C4-2B (cell line): ENCODE data around the gene PSTPIP2.

Experiments
- H3K27ac ChIP-seq: fragments of 450-650 bp; 2 replicates; pipeline ENCODE4 v1.5.1; 2017
- ZFX ChIP-seq: fragments of 450-650 bp; IDR thresholded peaks from 2 replicates; pipeline ENCODE4 v1.6.1; 2017
- TF ChIP-seq, protein P1 (sequence below): fragments of 450-650 bp; conservative IDR thresholded peaks from 2 replicates; pipeline ENCODE4 v1.5.1; 2017; ENCODE audit warnings: mild to moderate bottlenecking

PSTPIP2 gene

DNA sequence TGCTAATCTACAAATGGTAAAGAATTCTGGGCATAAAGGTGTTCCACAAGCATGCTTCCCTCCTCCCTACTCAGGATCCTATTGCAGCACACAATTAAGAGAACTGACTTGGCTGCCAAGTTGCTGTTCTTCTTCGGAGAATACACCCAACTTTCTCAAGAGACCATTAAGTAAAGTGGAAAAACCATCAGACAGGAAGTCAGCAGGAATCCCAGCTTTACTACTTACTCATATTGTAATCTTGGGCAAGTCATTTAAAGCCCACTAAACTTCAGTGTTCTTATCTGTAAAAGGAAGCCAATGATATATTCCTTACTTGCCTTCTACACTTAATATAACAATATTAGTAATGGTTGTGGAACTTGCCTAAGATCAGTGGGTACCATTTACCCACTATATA, 37.8 kb downstream of the PSTPIP2 start:
- TF ChIP-seq, protein P1, sequence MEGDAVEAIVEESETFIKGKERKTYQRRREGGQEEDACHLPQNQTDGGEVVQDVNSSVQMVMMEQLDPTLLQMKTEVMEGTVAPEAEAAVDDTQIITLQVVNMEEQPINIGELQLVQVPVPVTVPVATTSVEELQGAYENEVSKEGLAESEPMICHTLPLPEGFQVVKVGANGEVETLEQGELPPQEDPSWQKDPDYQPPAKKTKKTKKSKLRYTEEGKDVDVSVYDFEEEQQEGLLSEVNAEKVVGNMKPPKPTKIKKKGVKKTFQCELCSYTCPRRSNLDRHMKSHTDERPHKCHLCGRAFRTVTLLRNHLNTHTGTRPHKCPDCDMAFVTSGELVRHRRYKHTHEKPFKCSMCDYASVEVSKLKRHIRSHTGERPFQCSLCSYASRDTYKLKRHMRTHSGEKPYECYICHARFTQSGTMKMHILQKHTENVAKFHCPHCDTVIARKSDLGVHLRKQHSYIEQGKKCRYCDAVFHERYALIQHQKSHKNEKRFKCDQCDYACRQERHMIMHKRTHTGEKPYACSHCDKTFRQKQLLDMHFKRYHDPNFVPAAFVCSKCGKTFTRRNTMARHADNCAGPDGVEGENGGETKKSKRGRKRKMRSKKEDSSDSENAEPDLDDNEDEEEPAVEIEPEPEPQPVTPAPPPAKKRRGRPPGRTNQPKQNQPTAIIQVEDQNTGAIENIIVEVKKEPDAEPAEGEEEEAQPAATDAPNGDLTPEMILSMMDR = no peak
- TF ChIP-seq ZFX = no peak
- no peak overlapping the region for H3K27ac ChIP-seq

DNA sequence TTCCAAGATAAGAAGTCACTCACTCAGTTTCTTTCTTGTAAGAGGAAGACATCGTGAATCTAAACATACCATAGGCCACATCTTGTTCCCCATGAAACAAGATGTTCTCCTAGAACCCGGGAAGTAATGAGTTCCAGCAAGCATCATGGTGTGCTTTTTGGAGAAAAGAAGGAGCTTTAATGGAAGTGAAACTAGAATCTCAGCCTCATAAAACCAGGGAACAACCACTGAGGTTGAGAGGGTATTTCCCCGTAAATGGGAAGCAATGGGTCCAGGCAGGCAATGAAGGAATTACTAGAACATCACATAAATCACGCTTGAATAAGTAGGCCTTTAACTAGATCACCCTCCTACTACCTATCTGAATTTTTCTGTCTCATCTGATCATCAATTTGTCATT, 40.3 kb downstream of the PSTPIP2 start:
- no peak overlapping the region for H3K27ac ChIP-seq
- no peak for TF ChIP-seq ZFX
- TF ChIP-seq, protein P1 = no peak

DNA sequence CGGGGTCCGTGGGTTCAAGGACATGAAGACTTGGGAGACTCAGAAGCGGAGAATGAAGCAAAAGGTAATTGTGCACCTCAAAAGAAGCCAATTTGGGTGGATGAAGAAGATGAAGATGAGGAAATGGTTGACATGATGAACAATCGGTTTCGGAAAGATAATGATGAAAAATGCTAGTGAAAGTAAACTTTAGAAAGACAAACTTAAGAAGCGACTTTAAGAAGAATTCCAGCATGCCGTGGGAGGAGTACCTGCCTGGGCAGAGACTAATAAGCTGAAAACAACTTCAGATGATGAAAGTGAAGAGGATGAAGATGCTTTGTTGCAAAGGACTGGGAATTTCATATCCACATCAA, 43.5 kb downstream of the PSTPIP2 start:
- H3K27ac ChIP-seq = no peak overlapping the region
- TF ChIP-seq, protein P1 = no peak
- no peak for TF ChIP-seq ZFX

DNA sequence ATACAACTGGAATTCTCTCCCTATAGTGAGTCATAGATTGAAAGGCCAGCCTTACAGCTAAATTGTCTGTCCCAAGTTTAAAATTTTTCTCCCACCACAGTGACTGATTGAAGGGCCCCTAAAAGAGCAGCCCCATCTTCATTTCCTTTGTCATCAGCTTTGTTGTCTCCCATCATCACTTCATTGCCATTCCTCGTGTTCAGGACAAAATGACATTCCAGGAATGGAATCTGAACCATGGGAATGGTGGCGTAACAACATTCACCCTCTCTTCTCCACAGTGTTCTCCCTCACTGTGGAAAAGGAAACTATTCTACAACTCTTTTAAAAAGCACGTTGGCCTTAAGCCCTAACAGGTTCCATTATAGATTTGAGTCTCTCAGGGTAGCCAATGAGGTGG, 52.1 kb downstream of the PSTPIP2 start:
- H3K27ac ChIP-seq = no peak overlapping the region
- TF ChIP-seq ZFX = no peak
- TF ChIP-seq, protein P1 = no peak

DNA sequence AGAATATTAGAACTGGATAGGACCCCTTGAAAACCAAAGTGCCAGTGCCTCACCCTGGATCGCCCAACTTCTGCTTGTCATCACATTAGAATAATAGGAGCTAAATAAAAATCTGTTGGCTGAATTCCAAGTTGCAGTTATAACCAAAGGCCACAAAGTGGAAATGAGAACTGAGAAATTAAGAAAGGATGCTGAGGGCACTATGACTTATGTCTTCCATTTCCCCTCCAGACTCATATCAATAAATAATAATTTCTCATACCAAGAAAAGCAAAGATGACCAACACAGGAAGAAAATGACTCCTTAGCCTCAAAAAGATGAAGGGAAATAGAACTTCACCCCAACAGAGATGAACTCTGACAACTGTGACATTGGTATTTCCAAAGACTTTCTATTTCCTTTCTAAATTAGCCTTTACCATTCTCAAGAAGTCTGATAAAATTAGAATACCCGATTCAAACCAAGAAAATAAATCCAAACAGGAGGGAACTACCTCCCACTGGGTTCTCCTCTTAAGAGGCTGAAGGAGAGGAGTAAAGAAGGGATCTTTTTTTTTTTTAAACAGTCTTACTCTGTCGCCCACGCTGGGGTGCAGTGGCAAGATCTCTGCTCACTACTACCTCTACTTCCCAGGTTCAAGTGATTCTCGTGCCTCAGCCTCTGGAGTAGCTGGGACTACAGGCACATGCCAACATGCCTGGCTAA, 58.4 kb downstream of the PSTPIP2 start:
- TF ChIP-seq, protein P1 = no peak
- TF ChIP-seq ZFX = no peak

DNA sequence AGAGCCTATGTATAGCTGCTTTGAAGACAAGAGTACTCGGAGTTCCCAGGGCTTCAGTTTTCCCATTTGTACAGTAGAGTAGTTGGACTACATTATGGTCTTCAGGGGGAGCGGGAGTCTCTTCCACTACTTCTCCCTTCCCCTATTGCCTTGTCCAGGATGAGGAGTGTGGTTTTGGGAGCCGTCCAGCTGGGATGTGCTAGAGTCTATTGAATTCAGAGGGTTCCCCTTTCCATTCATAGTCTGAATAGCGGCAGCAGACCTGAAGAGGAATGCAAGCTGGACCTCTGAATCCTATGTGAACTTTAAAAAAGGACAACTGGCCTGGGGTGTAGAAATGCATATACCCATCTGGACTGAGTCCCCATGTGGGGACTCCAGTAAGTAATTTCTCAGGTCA, 61.4 kb downstream of the PSTPIP2 start:
- H3K27ac ChIP-seq = no peak overlapping the region
- no peak for TF ChIP-seq ZFX
- TF ChIP-seq, protein P1 = no peak

More for the DNA sequence above, 58.4 kb downstream of the PSTPIP2 start:
- no peak overlapping the region for H3K27ac ChIP-seq

- TF ChIP-seq, protein P1 = no peak
- no peak for TF ChIP-seq ZFX
- H3K27ac ChIP-seq = no peak overlapping the region
These were observed 62.0 kb downstream of the PSTPIP2 start for GRCh38 chr18:46010050-46010449.
